Endothelial cell of umbilical vein (primary cell): Measurements from ENCODE around the gene SECTM1. TPM values are rescaled to one million over a fixed set of nuclear protein-coding genes. Genes with fewer than 3 reads are reported as not detected.

Experiments used
- BruUV-seq: library from RNA; stranded (reverse); fragments of 400-500 nt; replicated peaks from 2 replicates; lab custom pipeline; 2021; lab: Mats Ljungman, UMichigan
- CTCF ChIA-PET: fragments of 300-600, 350-600 bp; sonication (Branson Sonifier 250); formaldehyde crosslinking; loops from one replicate; lab custom pipeline; 2021; ENCODE audit warnings: antibody characterized with exemption, inconsistent platforms; lab: Charles Lee
- POLR2A ChIA-PET: fragments of 300-600, 350-600 bp; sonication (Branson Sonifier 250); formaldehyde crosslinking; loops from one replicate; lab custom pipeline; 2021; ENCODE audit warnings: antibody characterized with exemption, inconsistent platforms; lab: Charles Lee
- DNase-seq: peaks from one replicate; pipeline ENCODE4 v3.0.0-alpha.2; 2011; ENCODE audit warnings: low read depth, low spot score
- FAIRE-seq: peaks from 2 replicates; lab custom pipeline; 2011; peaks lifted over from hg19 to GRCh38; lab: Jason Lieb, UNC
- H2AFZ ChIP-seq: 2 replicates; pipeline ENCODE4 v1.6.0; 2012; ENCODE audit warnings: low read depth, low read length, control low read depth, inconsistent platforms
- H3K27ac ChIP-seq: 2 replicates; pipeline ENCODE4 v1.5.1; 2011; ENCODE audit warnings: low read depth, mild to moderate bottlenecking, control low read depth, low read length, moderate library complexity; ENCODE audit not compliant: insufficient read depth
- H3K27me3 ChIP-seq, 2 experiments: 2 replicates each; pipeline versions ENCODE4 v1.6.0 to v1.6.1; 2011; ENCODE audit warnings: low read length in 2 of 2, mixed read lengths in 1 of 2; ENCODE audit not compliant: control insufficient read depth in 2 of 2, insufficient read depth in 2 of 2
- H3K36me3 ChIP-seq, 2 experiments: 2 replicates in 1 of 2; 3 replicates in 1 of 2; pipeline ENCODE4 v1.5.1; 2011; ENCODE audit warnings: low read length in 2 of 2, mild to moderate bottlenecking in 1 of 2, moderate library complexity in 1 of 2; ENCODE audit not compliant: control insufficient read depth in 2 of 2, insufficient read depth in 2 of 2; ENCODE audit errors: extremely low read depth in 1 of 2
- H3K4me1 ChIP-seq: 3 replicates; pipeline ENCODE4 v1.5.1; 2011; ENCODE audit warnings: mild to moderate bottlenecking, low read length; ENCODE audit not compliant: control insufficient read depth, insufficient read depth; ENCODE audit errors: extremely low read depth
- H3K4me2 ChIP-seq: 2 replicates; pipeline ENCODE4 v1.6.1; 2011; ENCODE audit warnings: low read length, control low read depth, mixed read lengths; ENCODE audit not compliant: insufficient read depth
- H3K4me3 ChIP-seq, 3 experiments: fragments of 200-600 bp in 1 of 3; sonication (generic), shearing (Covaris generic) in 1 of 3; replicated peaks in 1 of 3; 2 replicates each; pipeline ENCODE4 v1.5.1; 2011 to 2016; ENCODE audit warnings: control low read depth in 3 of 3, low read length in 3 of 3, mild to moderate bottlenecking in 2 of 3, inconsistent platforms in 1 of 3, low read depth in 1 of 3, moderate library complexity in 1 of 3; ENCODE audit not compliant: insufficient read depth in 1 of 3
- H3K79me2 ChIP-seq: 2 replicates; pipeline ENCODE4 v1.6.0; 2012; ENCODE audit warnings: low read length, inconsistent platforms; ENCODE audit not compliant: control insufficient read depth, insufficient read depth
- H3K9ac ChIP-seq: replicated peaks from 2 replicates; pipeline ENCODE3; 2011; ENCODE audit warnings: low read length, control low read depth; ENCODE audit not compliant: insufficient read depth; ENCODE audit errors: extremely low read depth
- H3K9me1 ChIP-seq: replicated peaks from 3 replicates; pipeline ENCODE4 v1.6.0; 2011; ENCODE audit warnings: mild to moderate bottlenecking, low read length; ENCODE audit not compliant: control insufficient read depth, insufficient read depth; ENCODE audit errors: extremely low read depth
- H3K9me3 ChIP-seq: replicated peaks from 2 replicates; pipeline ENCODE4 v1.5.1; 2012; ENCODE audit warnings: low read length, inconsistent platforms; ENCODE audit not compliant: control insufficient read depth, insufficient read depth
- H4K20me1 ChIP-seq: replicated peaks from 2 replicates; pipeline ENCODE3; 2011; ENCODE audit warnings: mild to moderate bottlenecking, low read length; ENCODE audit not compliant: control insufficient read depth, insufficient read depth; ENCODE audit errors: extremely low read depth
- EZH2 ChIP-seq: IDR thresholded peaks from 2 replicates; pipeline ENCODE4 v1.6.1; 2012; ENCODE audit warnings: borderline replicate concordance, low read depth, mild to moderate bottlenecking, moderate library complexity, low read length, inconsistent platforms; ENCODE audit not compliant: severe bottlenecking
- MYC ChIP-seq: IDR thresholded peaks from one replicate; pipeline ENCODE4 v1.6.1; 2011; ENCODE audit warnings: mild to moderate bottlenecking, low read depth, low read length
- dilution Hi-C: fragments of 300-500 bp; cut with MboI; formaldehyde crosslinking; loops from one replicate; pipeline ENCODE4 v1.15.0; 2019; ENCODE audit warnings: low sequenced_read_pairs; ENCODE audit not compliant: extremely low pct_ligation_motif_present
- intact Hi-C: fragments of 100-400 bp; cut with micrococcal nuclease; formaldehyde crosslinking; loops from one replicate; pipeline ENCODE4 v1.10.0; 2022
- polyA plus RNA-seq, 4 experiments: library from polyadenylated mRNA; depleted of rRNA in 3 of 4; stranded (reverse) in 3 of 4; unstranded in 1 of 4; fragments of >200 nt; gene quantifications; 2 replicates each; pipeline versions ENCODE4 v1.2.1 to v1.2.3, GENCODE V29; 2011 to 2012; ENCODE audit warnings: missing spikeins in 1 of 4
- total RNA-seq: library from RNA; stranded (reverse); gene quantifications from 2 replicates; pipeline ENCODE4 v1.2.3, GENCODE V29; 2021
- TF ChIP-seq, protein P1 (sequence below), 2 donors: IDR thresholded peaks; 1 replicate in 1 of 2; 2 replicates in 1 of 2; pipeline ENCODE4 v1.5.1; 2011; ENCODE audit warnings: low read length in 2 of 2, mild to moderate bottlenecking in 2 of 2, moderate library complexity in 2 of 2, control low read depth in 1 of 2, inconsistent platforms in 1 of 2, low read depth in 1 of 2; ENCODE audit not compliant: insufficient read depth in 1 of 2; ENCODE audit errors: extremely low read depth in 1 of 2
- TF ChIP-seq, protein P2 (sequence below): IDR thresholded peaks from 2 replicates; pipeline ENCODE4 v1.6.1; 2011; ENCODE audit not compliant: insufficient read depth, insufficient read length

The SECTM1 gene
- total and polyA plus RNA-seq, 2 donors (not counting 3 experiments of a cell fraction or from before 2014, with no cell fraction given) = 1.9 to 2.3 TPM

DNA sequence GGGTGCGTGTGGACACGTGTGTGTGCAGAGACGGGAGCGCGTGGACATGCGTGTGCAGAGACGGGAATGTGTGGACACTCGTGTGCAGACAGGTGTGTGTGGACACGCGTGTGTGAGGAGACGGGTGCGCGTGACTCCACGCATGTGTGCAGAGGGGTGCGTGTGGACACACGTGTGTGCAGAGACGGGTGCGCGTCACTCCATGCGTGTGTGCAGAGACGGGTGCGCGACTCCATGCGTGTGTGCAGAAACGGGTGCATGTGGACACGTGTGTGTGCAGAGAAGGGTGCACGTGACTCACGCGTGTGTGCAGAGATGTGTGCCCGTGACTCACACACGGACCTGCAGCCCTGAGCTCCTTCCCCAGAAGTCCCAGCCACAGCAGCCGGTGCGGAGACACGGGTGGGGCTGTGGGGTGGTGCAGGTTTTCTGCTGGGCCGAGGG is 13.9 kb downstream of the SECTM1 start:
- ChIA-PET CTCF (interaction anchor here (1.9 to 2.1 kb wide), 2 partner anchors 16 to 19 kb away, joined by 4 to 10 read pairs; no protein-coding TSS in a partner anchor), POLR2A (no interaction called here)
- H3K4me3 ChIP-seq = no peak overlapping the region
- DNase-seq = no peak
- H4K20me1 ChIP-seq = no peaks in the 10 kb centered on the region
- no peak overlapping the region for H3K4me2 ChIP-seq
- H2AFZ ChIP-seq = no peak overlapping the region
- dilution Hi-C loops = no loop called here
- no peak for FAIRE-seq
- H3K9me3 ChIP-seq = no peaks in the 10 kb centered on the region
- H3K9ac ChIP-seq = no peak overlapping the region
- no peaks in the 10 kb centered on the region for H3K4me1 ChIP-seq
- no peaks in the 10 kb centered on the region for H3K9me1 ChIP-seq
- intact Hi-C loops = loop anchor here (2.0 kb wide), 2 partner anchors 75 to 83 kb away; no protein-coding TSS in a partner anchor
- H3K79me2 ChIP-seq = no peaks in the 10 kb centered on the region
- BruUV-seq = no TSS peak
- H3K36me3 ChIP-seq = no peaks in the 10 kb centered on the region
- TF ChIP-seq, protein P1, sequence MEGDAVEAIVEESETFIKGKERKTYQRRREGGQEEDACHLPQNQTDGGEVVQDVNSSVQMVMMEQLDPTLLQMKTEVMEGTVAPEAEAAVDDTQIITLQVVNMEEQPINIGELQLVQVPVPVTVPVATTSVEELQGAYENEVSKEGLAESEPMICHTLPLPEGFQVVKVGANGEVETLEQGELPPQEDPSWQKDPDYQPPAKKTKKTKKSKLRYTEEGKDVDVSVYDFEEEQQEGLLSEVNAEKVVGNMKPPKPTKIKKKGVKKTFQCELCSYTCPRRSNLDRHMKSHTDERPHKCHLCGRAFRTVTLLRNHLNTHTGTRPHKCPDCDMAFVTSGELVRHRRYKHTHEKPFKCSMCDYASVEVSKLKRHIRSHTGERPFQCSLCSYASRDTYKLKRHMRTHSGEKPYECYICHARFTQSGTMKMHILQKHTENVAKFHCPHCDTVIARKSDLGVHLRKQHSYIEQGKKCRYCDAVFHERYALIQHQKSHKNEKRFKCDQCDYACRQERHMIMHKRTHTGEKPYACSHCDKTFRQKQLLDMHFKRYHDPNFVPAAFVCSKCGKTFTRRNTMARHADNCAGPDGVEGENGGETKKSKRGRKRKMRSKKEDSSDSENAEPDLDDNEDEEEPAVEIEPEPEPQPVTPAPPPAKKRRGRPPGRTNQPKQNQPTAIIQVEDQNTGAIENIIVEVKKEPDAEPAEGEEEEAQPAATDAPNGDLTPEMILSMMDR (IDR thresholded peaks at IDR 0.05; ENCODE audit: extremely low read depth in 1 of 2, insufficient read depth in 1 of 2, low read depth in 1 of 2, low read length in 2 of 2) = no peak
- TF ChIP-seq MYC (no peak), EZH2 (no peak)
- TF ChIP-seq, protein P2, sequence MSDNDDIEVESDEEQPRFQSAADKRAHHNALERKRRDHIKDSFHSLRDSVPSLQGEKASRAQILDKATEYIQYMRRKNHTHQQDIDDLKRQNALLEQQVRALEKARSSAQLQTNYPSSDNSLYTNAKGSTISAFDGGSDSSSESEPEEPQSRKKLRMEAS = no peak
- H3K27me3 ChIP-seq = peaks cover 0 to 3% of the 10 kb centered on the region in 2 experiments
- no peak overlapping the region for H3K27ac ChIP-seq
